GM19240 (cell line): ENCODE data around the gene LDB2.

ENCODE experiments used
- DNase-seq: peaks from one replicate; pipeline ENCODE4 v3.0.0; 2011; ENCODE audit warnings: low spot score; ENCODE audit not compliant: insufficient read length

Gene LDB2

GRCh38 chr4:16843831-16844508, 54.5 kb downstream of the LDB2 start:
- no peak for DNase-seq

GRCh38 chr4:16838226-16838875, 60.1 kb downstream of the LDB2 start:
- DNase-seq: no peak

GRCh38 chr4:16837475-16837874, 61.0 kb downstream of the LDB2 start:
- no peak for DNase-seq

GRCh38 chr4:16836324-16836723, 62.1 kb downstream of the LDB2 start:
- no peak for DNase-seq

GRCh38 chr4:16835597-16836247, 62.7 kb downstream of the LDB2 start:
- DNase-seq: no peak

GRCh38 chr4:16834814-16835213, 63.6 kb downstream of the LDB2 start:
- DNase-seq: no peak

- DNase-seq: no peak
These were observed 64.7 kb downstream of the LDB2 start for GRCh38 chr4:16833722-16834121.

GRCh38 chr4:16830081-16830480, 68.4 kb downstream of the LDB2 start:
- no peak for DNase-seq

- no peak for DNase-seq
These were observed 70.4 kb downstream of the LDB2 start for GRCh38 chr4:16827794-16828724.

GRCh38 chr4:16827045-16827444, 71.4 kb downstream of the LDB2 start:
- DNase-seq: no peak

- DNase-seq: no peak
These were observed 72.0 kb downstream of the LDB2 start for GRCh38 chr4:16826406-16826910.

GRCh38 chr4:16824278-16824806, 74.1 kb downstream of the LDB2 start:
- no peak for DNase-seq

- DNase-seq: no peak
These were observed 78.1 kb downstream of the LDB2 start for GRCh38 chr4:16820329-16820728.

- DNase-seq: no peak
These were observed 78.8 kb downstream of the LDB2 start for GRCh38 chr4:16819652-16820051.

- DNase-seq: no peak
These were observed 80.4 kb downstream of the LDB2 start for GRCh38 chr4:16818005-16818404.

- DNase-seq: no peak
These were observed 81.2 kb downstream of the LDB2 start for GRCh38 chr4:16817286-16817685.

- DNase-seq: no peak
These were observed 84.1 kb downstream of the LDB2 start for GRCh38 chr4:16814361-16814760.

- no peak for DNase-seq
These were observed 86.4 kb downstream of the LDB2 start for GRCh38 chr4:16812041-16812440.

- DNase-seq: no peak
These were observed 88.5 kb downstream of the LDB2 start for GRCh38 chr4:16809943-16810342.

- DNase-seq: no peak
These were observed 89.4 kb downstream of the LDB2 start for GRCh38 chr4:16809064-16809463.

- no peak for DNase-seq
These were observed 91.1 kb downstream of the LDB2 start for GRCh38 chr4:16807355-16807754.
